H9 (cell line): ENCODE results near the gene ITPK1. TPM values are rescaled to one million over a fixed set of nuclear protein-coding genes. Genes with fewer than 3 reads are reported as not detected.

ENCODE experiments used
- DNase-seq: peaks from one replicate; pipeline ENCODE4 v3.0.0-alpha.2; 2017
- H2AFZ ChIP-seq: one replicate; pipeline ENCODE4 v1.6.1; 2013; ENCODE audit warnings: mild to moderate bottlenecking, low read length, control low read depth, moderate library complexity
- H2AK5ac ChIP-seq: 2 replicates; pipeline ENCODE4 v1.6.1; 2013; ENCODE audit warnings: low read length, control low read depth, mixed read lengths; ENCODE audit not compliant: insufficient read length
- H2BK120ac ChIP-seq: one replicate; pipeline ENCODE4 v1.6.1; 2013; ENCODE audit warnings: low read depth, mild to moderate bottlenecking, low read length, control low read depth, inconsistent platforms; ENCODE audit not compliant: poor library complexity, severe bottlenecking
- H2BK12ac ChIP-seq: 2 replicates; pipeline ENCODE4 v1.6.1; 2013; ENCODE audit warnings: low read length, control low read depth, mixed read lengths, low read depth; ENCODE audit not compliant: insufficient read length
- H2BK15ac ChIP-seq: 2 replicates; pipeline ENCODE4 v1.6.1; 2013; ENCODE audit warnings: low read depth, low read length, control low read depth
- H2BK20ac ChIP-seq: one replicate; pipeline ENCODE4 v1.6.1; 2013; ENCODE audit warnings: low read depth, mild to moderate bottlenecking, low read length, control low read depth, inconsistent platforms; ENCODE audit not compliant: poor library complexity, severe bottlenecking
- H2BK5ac ChIP-seq: 2 replicates; pipeline ENCODE4 v1.6.1; 2013; ENCODE audit warnings: low read length, control low read depth, mixed read lengths; ENCODE audit not compliant: insufficient read length
- H3K14ac ChIP-seq: 2 replicates; pipeline ENCODE4 v1.6.1; 2013; ENCODE audit warnings: low read length, control low read depth; ENCODE audit not compliant: insufficient read depth
- H3K18ac ChIP-seq: 2 replicates; pipeline ENCODE4 v1.6.1; 2013; ENCODE audit warnings: low read depth, mild to moderate bottlenecking, mixed read lengths, low read length, control low read depth; ENCODE audit not compliant: insufficient read length
- H3K23ac ChIP-seq: 2 replicates; pipeline ENCODE4 v1.6.1; 2013; ENCODE audit warnings: low read length, control low read depth, mixed read lengths, low read depth; ENCODE audit not compliant: insufficient read length
- H3K23me2 ChIP-seq: 2 replicates; pipeline ENCODE4 v1.6.1; 2013; ENCODE audit warnings: low read depth, mild to moderate bottlenecking, mixed read lengths, low read length, control low read depth; ENCODE audit not compliant: insufficient read length, poor library complexity, severe bottlenecking
- H3K27ac ChIP-seq: 2 replicates; pipeline ENCODE4 v1.5.1; 2013; ENCODE audit warnings: low read length, control low read depth, mixed read lengths, low read depth; ENCODE audit not compliant: insufficient read length
- H3K27me3 ChIP-seq: 2 replicates; pipeline ENCODE4 v1.6.1; 2013; ENCODE audit warnings: low read length, control low read depth, inconsistent platforms; ENCODE audit not compliant: insufficient read depth
- H3K4ac ChIP-seq: 2 replicates; pipeline ENCODE4 v1.6.1; 2013; ENCODE audit warnings: low read depth, mild to moderate bottlenecking, control low read depth, inconsistent platforms, low read length, moderate library complexity
- H3K4me1 ChIP-seq: 2 replicates; pipeline ENCODE4 v1.6.1; 2013; ENCODE audit warnings: low read length, control low read depth, inconsistent platforms; ENCODE audit not compliant: insufficient read depth
- H3K4me2 ChIP-seq: 2 replicates; pipeline ENCODE4 v1.6.1; 2013; ENCODE audit warnings: low read length, control low read depth, mixed read lengths; ENCODE audit not compliant: insufficient read length, insufficient read depth
- H3K56ac ChIP-seq: 2 replicates; pipeline ENCODE4 v1.6.1; 2013; ENCODE audit warnings: low read depth, mild to moderate bottlenecking, mixed read lengths, low read length, control low read depth; ENCODE audit not compliant: insufficient read length
- H3K79me1 ChIP-seq: 2 replicates; pipeline ENCODE4 v1.6.1; 2013; ENCODE audit warnings: low read depth, mild to moderate bottlenecking, moderate library complexity, low read length, control low read depth, inconsistent platforms; ENCODE audit not compliant: insufficient read depth, poor library complexity, severe bottlenecking
- H3K79me2 ChIP-seq: 2 replicates; pipeline ENCODE4 v1.6.1; 2013; ENCODE audit warnings: low read length, control low read depth, inconsistent platforms; ENCODE audit not compliant: insufficient read depth
- H3K9ac ChIP-seq: 2 replicates; pipeline ENCODE4 v1.6.1; 2013; ENCODE audit warnings: low read length, control low read depth, mixed read lengths; ENCODE audit not compliant: insufficient read length; ENCODE audit errors: extremely low read depth
- H3K9me3 ChIP-seq: one replicate; pipeline ENCODE4 v1.6.1; 2013; ENCODE audit warnings: low read depth, low read length, inconsistent platforms; ENCODE audit not compliant: control insufficient read depth
- H3T11ph ChIP-seq: one replicate; pipeline ENCODE4 v1.6.1; 2013; ENCODE audit warnings: mild to moderate bottlenecking, low read length, control low read depth, inconsistent platforms
- H4K20me1 ChIP-seq: one replicate; pipeline ENCODE4 v1.6.1; 2013; ENCODE audit not compliant: control insufficient read depth, insufficient read length, insufficient read depth
- H4K5ac ChIP-seq: 2 replicates; pipeline ENCODE4 v1.6.1; 2013; ENCODE audit warnings: low read depth, mild to moderate bottlenecking, mixed read lengths, low read length, control low read depth; ENCODE audit not compliant: insufficient read length
- H4K8ac ChIP-seq: replicated peaks from 2 replicates; pipeline ENCODE4 v1.6.1; 2013; ENCODE audit warnings: low read length, control low read depth, mixed read lengths, low read depth; ENCODE audit not compliant: insufficient read length
- H4K91ac ChIP-seq: 2 replicates; pipeline ENCODE4 v1.6.1; 2013; ENCODE audit warnings: low read depth, mild to moderate bottlenecking, moderate library complexity, mixed read lengths, low read length, control low read depth; ENCODE audit not compliant: insufficient read length
- H3K27ac Mint-ChIP-seq, 3 experiments: 2 replicates in 2 of 3; 3 replicates in 1 of 3; pipeline ENCODE4 v1.8.0; 2020 to 2021; ENCODE audit warnings: mixed read lengths in 3 of 3, mild to moderate bottlenecking in 1 of 3, moderate library complexity in 1 of 3
- H3K27me3 Mint-ChIP-seq: 2 replicates; pipeline ENCODE4 v1.8.0; 2021; ENCODE audit warnings: low read depth, mild to moderate bottlenecking, moderate library complexity, mixed read lengths
- H3K36me3 Mint-ChIP-seq, 3 experiments: 2 replicates in 2 of 3; 3 replicates in 1 of 3; pipeline ENCODE4 v1.8.0; 2020 to 2021; ENCODE audit warnings: low read depth in 3 of 3, mixed read lengths in 3 of 3; ENCODE audit not compliant: insufficient read depth in 1 of 3
- H3K4me1 Mint-ChIP-seq, 2 experiments: 2 replicates each; pipeline ENCODE4 v1.8.0; 2020; ENCODE audit warnings: mixed read lengths in 2 of 2
- H3K4me3 Mint-ChIP-seq, 2 experiments: 2 replicates in 1 of 2; 3 replicates in 1 of 2; pipeline ENCODE4 v1.8.0; 2020 to 2021; ENCODE audit warnings: mild to moderate bottlenecking in 2 of 2, mixed read lengths in 2 of 2, moderate library complexity in 1 of 2
- H3K9me3 Mint-ChIP-seq, 2 experiments: 2 replicates in 1 of 2; 3 replicates in 1 of 2; pipeline ENCODE4 v1.8.0; 2020; ENCODE audit warnings: mild to moderate bottlenecking in 2 of 2, mixed read lengths in 2 of 2, moderate library complexity in 1 of 2
- CTCF ChIP-seq: fragments of 200-600 bp; sonication (generic); conservative IDR thresholded peaks from 3 replicates; pipeline ENCODE4 v1.8.0; 2021; ENCODE audit warnings: antibody characterized with exemption, mild to moderate bottlenecking
- WGBS: extraction: QIAGEN DNeasy Blood & Tissue Kit; methylation state at CpG from one replicate; pipeline ENCODE4 v1.1.7; 2013; ENCODE audit warnings: missing lambda C conversion rate, low lambda C conversion rate, mixed read lengths; ENCODE audit not compliant: insufficient read length; ENCODE audit errors: extremely low coverage; 5-methylcytosine and 5-hydroxymethylcytosine counted together
- total RNA-seq: library from RNA; stranded (reverse); gene quantifications from 2 replicates; pipeline ENCODE4 v1.2.1, GENCODE V29; 2021

The ITPK1 gene
- total RNA-seq, 1 experiment from 2014 or later, result 92.7 TPM

- Histone ChIP-seq H2BK120ac (no peak overlapping the region), H3K4me2 (no peak overlapping the region), H3K56ac (no peak overlapping the region), H3K23me2 (no peaks in the 10 kb centered on the region), H4K91ac (no peak overlapping the region), H3K4me1 (peaks cover 5% of the 10 kb centered on the region; the same call in 1 of the 2 replicates), H3K27ac (no peak overlapping the region), H3K79me2 (peaks cover 18% of the 10 kb centered on the region), H3K27me3 (no peaks in the 10 kb centered on the region), H4K20me1 (peaks cover 3% of the 10 kb centered on the region), H3T11ph (no peak overlapping the region), H2BK15ac (no peak overlapping the region), H3K9me3 (no peaks in the 10 kb centered on the region), H4K5ac (no peak overlapping the region), H3K18ac (no peak overlapping the region), H3K23ac (no peak overlapping the region), H2AK5ac (no peak overlapping the region), H3K79me1 (peaks cover 7% of the 10 kb centered on the region), H2AFZ (no peak overlapping the region), H3K14ac (peak overlapping the region; percentile 50; the same call in 1 of the 2 replicates), H2BK5ac (no peak overlapping the region), H4K8ac (no peak overlapping the region), H3K4ac (no peak overlapping the region), H2BK12ac (no peak overlapping the region), H3K9ac (no peak overlapping the region), H2BK20ac (no peak overlapping the region)
- Mint-ChIP-seq H3K4me1 (peaks cover 45 to 54% of the 10 kb centered on the region in 2 experiments), H3K9me3 (peaks cover 2 to 5% of the 10 kb centered on the region in 2 experiments; a peak in 3 of 5 replicates), H3K27me3 (no peaks in the 10 kb centered on the region; the same call in 1 of the 2 replicates), H3K4me3 (no peak overlapping the region; a peak in 1 of 5 replicates), H3K36me3 (peaks cover 6 to 22% (median 18%) of the 10 kb centered on the region in 3 experiments), H3K27ac (peak overlapping the region; percentile 77 to 97 (median 94); a peak in 6 of 7 replicates)
- TF ChIP-seq CTCF, result no peak
- WGBS, result no CpG with 5 or more reads among the region's 8 CpGs
- no peak for DNase-seq
Observed at GRCh38 chr14:93086441-93087055, 29.2 kb downstream of the ITPK1 start.
